Upper lobe of right lung (tissue), 1 donor: ENCODE results near the gene DOCK6. TPM values are rescaled to one million over a fixed set of nuclear protein-coding genes. Genes with fewer than 3 reads are reported as not detected.

Experiments
- ATAC-seq: fragments of 200-7000 bp; cut with Tn5 transposase; one replicate; pipeline ENCODE4 v1.9.1; 2020; ENCODE audit warnings: mild to moderate bottlenecking, moderate library complexity
- DNase-seq: peaks from one replicate; pipeline ENCODE4 v3.0.0-alpha.2; 2020
- H3K27ac ChIP-seq: fragments of 200-600 bp; one replicate; pipeline ENCODE4 v1.8.0; 2022
- H3K27me3 ChIP-seq: fragments of 200-600 bp; one replicate; pipeline ENCODE4 v1.8.0; 2022; ENCODE audit warnings: mild to moderate bottlenecking
- H3K36me3 ChIP-seq: fragments of 200-600 bp; one replicate; pipeline ENCODE4 v1.8.0; 2022
- H3K4me1 ChIP-seq: fragments of 200-600 bp; one replicate; pipeline ENCODE4 v1.8.0; 2022
- H3K4me3 ChIP-seq: fragments of 200-600 bp; one replicate; pipeline ENCODE4 v1.8.0; 2022; ENCODE audit warnings: mild to moderate bottlenecking
- H3K9me3 ChIP-seq: fragments of 200-600 bp; one replicate; pipeline ENCODE4 v1.8.0; 2022
- CTCF ChIP-seq: fragments of 200-600 bp; IDR thresholded peaks from one replicate; pipeline ENCODE4 v1.8.0; 2022; ENCODE audit warnings: antibody characterized with exemption
- intact Hi-C: fragments of 100-400 bp; cut with DNase I; formaldehyde crosslinking; loops from one replicate; pipeline ENCODE4 v1.11.0; 2022
- total RNA-seq: library from RNA; stranded (reverse); fragmentation: NEBNext Ultra II Directional; extraction: Animal tissue kit (Norgen Biotek cat#: 25700); gene quantifications from one replicate; pipeline ENCODE4 v1.2.1, GENCODE V29; 2021
- donor health status: DM: no; HTN: yes; CAD: no; lungs with severe emphysema.

Gene DOCK6
- total RNA-seq, 1 donor from 2014 or later, result 138 TPM

- H3K36me3 ChIP-seq, result peaks cover 42% of the 10 kb centered on the region
Measured at GRCh38 chr19:11226716-11227166, 35.6 kb downstream of the DOCK6 start.

GRCh38 chr19:11225815-11226214 lies 36.5 kb downstream of the DOCK6 start:
- Histone ChIP-seq H3K27ac (no peak overlapping the region), H3K9me3 (no peaks in the 10 kb centered on the region), H3K4me3 (no peak overlapping the region), H3K36me3 (peaks cover 46% of the 10 kb centered on the region), H3K4me1 (no peaks in the 10 kb centered on the region), H3K27me3 (no peaks in the 10 kb centered on the region)
- ATAC-seq (no peak), DNase-seq (no peak)
- no peak for TF ChIP-seq CTCF
- intact Hi-C loops, result no loop called here

More at GRCh38 chr19:11226716-11227166, 35.6 kb downstream of the DOCK6 start:
- Histone ChIP-seq H3K4me1 (no peaks in the 10 kb centered on the region), H3K27ac (no peak overlapping the region), H3K27me3 (no peaks in the 10 kb centered on the region), H3K4me3 (no peak overlapping the region), H3K9me3 (no peaks in the 10 kb centered on the region)
- no peak for ATAC-seq
- TF ChIP-seq CTCF, result no peak
- no peak for DNase-seq
- intact Hi-C loops, result no loop called here

- intact Hi-C loops, result no loop called here
- Histone ChIP-seq H3K4me3 (no peak overlapping the region), H3K27me3 (no peaks in the 10 kb centered on the region), H3K27ac (no peak overlapping the region), H3K4me1 (no peaks in the 10 kb centered on the region), H3K36me3 (peaks cover 52% of the 10 kb centered on the region), H3K9me3 (no peaks in the 10 kb centered on the region)
- no peak for ATAC-seq
- TF ChIP-seq CTCF, result no peak
- DNase-seq, result no peak
Measured at GRCh38 chr19:11225172-11225571, 37.2 kb downstream of the DOCK6 start.

GRCh38 chr19:11224429-11224828 lies 37.9 kb downstream of the DOCK6 start:
- ATAC-seq, result no peak
- H3K36me3 ChIP-seq, result peaks cover 53% of the 10 kb centered on the region
- H3K27me3 ChIP-seq, result no peaks in the 10 kb centered on the region
- DNase-seq, result no peak
- intact Hi-C loops, result no loop called here
- H3K4me3 ChIP-seq, result no peak overlapping the region
- no peaks in the 10 kb centered on the region for H3K4me1 ChIP-seq
- TF ChIP-seq CTCF, result no peak
- H3K9me3 ChIP-seq, result no peaks in the 10 kb centered on the region
- H3K27ac ChIP-seq, result no peak overlapping the region

GRCh38 chr19:11223200-11223599 lies 39.1 kb downstream of the DOCK6 start:
- Histone ChIP-seq H3K27ac (no peak overlapping the region), H3K27me3 (no peaks in the 10 kb centered on the region), H3K4me1 (no peaks in the 10 kb centered on the region), H3K36me3 (peaks cover 56% of the 10 kb centered on the region), H3K4me3 (no peak overlapping the region), H3K9me3 (no peaks in the 10 kb centered on the region)
- DNase-seq, result no peak
- ATAC-seq, result peak; percentile 44
- TF ChIP-seq CTCF, result no peak
- intact Hi-C loops, result no loop called here

- no peak overlapping the region for H3K27ac ChIP-seq
- TF ChIP-seq CTCF, result no peak
- peaks cover 60% of the 10 kb centered on the region for H3K36me3 ChIP-seq
- ATAC-seq (no peak), DNase-seq (no peak)
- H3K4me3 ChIP-seq, result no peak overlapping the region
- no peaks in the 10 kb centered on the region for H3K4me1 ChIP-seq
- no peaks in the 10 kb centered on the region for H3K27me3 ChIP-seq
- intact Hi-C loops, result no loop called here
- H3K9me3 ChIP-seq, result no peaks in the 10 kb centered on the region
Measured at GRCh38 chr19:11221082-11221598, 41.2 kb downstream of the DOCK6 start.
